CD4-positive, alpha-beta T cell treated with Interleukin-1 beta for 1 hour (primary cell): ENCODE data around the gene BTBD18.

Experiments used
- DNase-seq, 2 donors: peaks; one replicate each; pipeline ENCODE4 v3.0.0-alpha.2; 2020 to 2022

Gene BTBD18

GRCh38 chr11:57751676-57752253 is at the start of gene BTBD18:
TSS of gene BTBD18 (minus strand) at chr11:57751819. CDS start at chr11:57751188, 631 bp downstream.
- DNase-seq = peak in 1 of 2 donors; percentile 22

DNA sequence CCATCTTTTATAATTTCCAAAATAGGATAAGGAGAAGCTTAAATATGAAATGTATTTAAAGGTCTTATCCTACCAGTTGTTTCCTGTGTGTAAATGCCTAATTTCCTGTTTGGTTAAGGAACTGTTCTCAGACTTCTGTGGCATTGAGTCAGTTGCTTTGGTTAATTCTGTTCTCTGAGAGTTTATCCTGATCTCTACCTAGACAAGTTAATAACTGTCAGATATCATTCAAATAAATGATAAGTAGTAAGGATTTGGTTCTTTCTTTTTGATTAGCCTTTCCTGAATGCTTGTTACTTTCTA is 49.5 kb upstream of the BTBD18 start:
- no peak for DNase-seq

DNA sequence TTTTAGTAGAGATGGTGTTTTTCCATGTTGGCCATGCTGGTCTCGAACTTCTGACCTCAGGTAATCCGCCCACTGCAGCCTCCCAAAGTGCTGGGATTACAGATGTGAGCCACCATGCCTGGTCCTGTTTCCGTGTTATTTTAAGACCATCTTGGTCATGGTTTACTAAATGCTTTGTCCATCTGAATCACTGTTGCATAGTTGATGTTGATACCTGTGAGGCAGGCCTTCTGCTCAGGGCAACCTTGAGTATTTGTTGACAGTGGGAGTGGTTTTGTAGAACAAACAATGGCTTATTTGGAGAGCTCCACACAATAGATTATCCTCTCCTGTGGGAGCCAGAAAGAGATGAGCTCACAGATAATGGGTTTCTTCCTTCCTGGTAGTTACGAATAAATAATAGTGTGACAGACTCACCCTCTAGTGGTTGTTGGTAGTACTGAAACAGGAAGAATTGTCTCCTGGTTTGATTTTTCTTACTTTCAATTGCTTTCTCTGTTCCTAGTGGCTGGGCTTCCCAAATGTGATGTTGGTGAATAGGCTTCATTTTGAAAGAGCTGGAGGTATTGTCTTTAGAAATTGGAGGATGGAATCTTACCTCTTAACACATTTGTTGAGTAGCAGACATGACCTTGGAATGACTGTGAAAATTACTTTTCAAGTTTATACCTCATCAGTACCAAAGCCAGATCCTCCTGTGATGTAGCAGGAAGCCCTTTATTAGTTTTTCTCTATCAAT is 49.0 kb upstream of the BTBD18 start:
- DNase-seq = peak; percentile 6 to 69

GRCh38 chr11:57798905-57799559 is 47.4 kb upstream of the BTBD18 start:
- peak in 1 of 2 donors; percentile 24 for DNase-seq

DNA sequence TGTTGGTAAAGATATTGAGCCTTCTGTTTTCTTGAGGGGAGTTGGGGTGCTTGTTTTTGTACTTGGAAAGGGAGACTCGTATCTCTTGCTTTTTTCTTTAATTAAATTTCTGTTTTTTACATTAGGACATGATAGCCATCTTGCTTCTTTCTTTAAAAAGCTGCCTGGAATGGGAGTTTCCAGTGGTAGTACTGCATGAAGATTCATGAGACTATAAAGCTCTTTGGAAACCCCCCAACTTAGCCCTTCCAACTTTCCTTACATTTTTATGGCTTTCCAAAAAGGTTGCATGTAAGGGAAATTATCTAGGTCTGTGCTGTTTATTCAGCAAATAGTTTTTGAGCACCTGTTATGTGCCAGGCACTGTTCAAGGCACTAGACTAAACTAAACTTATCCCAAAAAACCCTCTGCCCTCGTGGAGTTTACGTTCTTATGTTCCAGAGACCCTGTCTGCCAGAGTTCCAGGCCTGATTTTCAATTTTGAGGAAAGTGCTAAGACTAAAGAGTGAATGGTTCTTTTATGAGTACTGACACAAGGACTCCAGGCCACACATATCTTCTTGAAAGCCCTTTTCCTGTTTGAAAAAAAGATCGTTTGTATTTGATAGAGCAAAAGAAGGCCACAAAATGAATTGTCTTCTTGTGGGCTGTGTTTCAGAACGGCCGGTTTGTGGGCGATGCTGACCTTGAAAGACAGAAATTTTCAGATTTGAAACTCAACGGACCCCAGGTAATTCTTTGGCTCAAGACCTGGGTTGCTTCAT is 41.9 kb upstream of the BTBD18 start:
- no peak for DNase-seq

- peak in 1 of 2 donors; percentile 11 for DNase-seq
Observed at GRCh38 chr11:57792870-57793269, 41.3 kb upstream of the BTBD18 start.

GRCh38 chr11:57792060-57792541 is 40.5 kb upstream of the BTBD18 start:
- DNase-seq = peak; percentile 90 to 94

DNA sequence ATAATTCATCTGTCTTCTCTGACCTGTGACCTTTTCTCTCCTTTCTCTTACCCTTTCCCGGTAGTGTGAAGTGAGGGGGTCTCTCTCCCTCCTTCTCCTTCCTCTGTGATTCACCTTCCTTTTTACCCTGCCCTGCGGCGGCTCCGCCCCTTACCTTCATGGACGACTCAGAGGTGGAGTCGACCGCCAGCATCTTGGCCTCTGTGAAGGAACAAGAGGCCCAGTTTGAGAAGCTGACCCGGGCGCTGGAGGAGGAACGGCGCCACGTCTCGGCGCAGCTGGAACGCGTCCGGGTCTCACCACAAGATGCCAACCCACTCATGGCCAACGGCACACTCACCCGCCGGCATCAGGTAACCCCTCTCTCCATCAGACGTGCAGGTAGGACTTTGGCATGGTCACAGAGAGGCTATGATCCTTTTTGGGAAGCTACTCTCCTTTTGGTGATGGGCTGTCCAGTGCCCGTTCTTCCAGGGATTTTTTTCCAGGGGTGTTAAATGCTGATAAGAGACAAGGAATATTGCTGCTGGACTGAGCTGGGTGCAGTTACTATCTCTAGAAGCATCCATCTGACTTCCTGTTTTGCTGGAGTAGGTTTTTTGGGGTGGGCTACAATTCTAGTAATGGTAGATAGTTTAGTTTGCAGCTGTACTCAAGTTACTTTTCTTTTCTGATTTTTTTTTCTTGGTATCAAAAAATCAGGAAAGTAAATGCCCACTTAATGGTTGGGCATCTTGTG is 39.9 kb upstream of the BTBD18 start:
- no peak for DNase-seq

DNA sequence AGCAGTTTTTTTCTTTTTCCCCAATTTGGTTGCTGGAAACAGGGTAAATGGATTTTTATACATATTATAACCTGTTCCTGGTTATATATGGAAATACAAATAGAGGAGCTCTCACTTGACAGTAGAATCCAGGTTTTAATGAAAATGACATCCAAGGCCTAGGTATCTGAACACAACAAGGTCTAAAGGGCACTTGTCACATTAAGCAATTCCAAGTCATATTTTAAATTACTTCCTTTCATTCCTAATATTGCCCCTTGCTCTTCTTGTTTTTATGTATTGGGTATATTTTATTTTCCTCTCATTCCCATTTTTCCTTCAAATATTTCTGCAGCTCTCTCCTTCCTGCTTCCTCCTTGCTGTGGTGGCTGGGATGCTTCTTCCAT is 37.1 kb upstream of the BTBD18 start:
- DNase-seq = no peak

GRCh38 chr11:57787920-57788702 is 36.5 kb upstream of the BTBD18 start:
- peak in 1 of 2 donors; percentile 3 for DNase-seq

GRCh38 chr11:57787006-57787604 is 35.5 kb upstream of the BTBD18 start:
- DNase-seq = no peak

DNA sequence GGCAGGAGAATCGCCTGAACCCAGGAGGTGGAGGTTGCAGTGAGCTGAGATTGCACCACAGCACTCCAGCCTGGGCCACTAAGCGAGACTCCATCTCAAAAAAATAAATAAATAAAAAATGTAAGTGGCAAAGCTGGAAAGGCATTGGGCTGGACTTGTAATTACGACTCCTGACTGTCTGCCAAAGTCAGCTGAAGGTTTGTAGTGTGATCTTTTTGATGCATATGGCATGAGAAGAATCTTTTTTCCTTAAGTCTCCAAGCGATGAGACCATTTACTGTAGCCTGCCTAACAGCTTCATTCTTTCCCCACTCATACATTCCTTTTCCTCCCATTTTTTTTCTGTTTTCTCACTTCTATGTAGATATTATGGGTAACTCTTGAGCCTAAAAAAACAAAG is 34.8 kb upstream of the BTBD18 start:
- DNase-seq = no peak

DNA sequence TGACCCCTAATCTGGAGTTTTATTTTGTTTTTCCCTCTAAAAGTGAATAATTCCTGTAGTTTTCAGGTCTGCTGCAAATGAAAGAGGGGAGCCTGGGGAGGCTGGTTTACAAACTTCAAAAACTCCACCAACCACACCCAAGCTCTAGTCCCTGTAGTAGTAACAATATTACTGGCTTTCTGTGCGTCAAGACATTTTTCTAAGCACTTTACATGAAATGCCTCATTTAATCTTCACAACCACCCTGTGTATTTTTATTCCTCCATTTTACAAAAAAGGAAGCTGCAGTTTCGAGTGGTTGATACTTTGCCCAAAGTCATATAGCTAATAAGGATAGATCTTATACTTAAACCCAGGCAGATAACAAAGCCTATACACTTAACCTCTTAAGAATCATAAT is 33.5 kb upstream of the BTBD18 start:
- no peak for DNase-seq

DNA sequence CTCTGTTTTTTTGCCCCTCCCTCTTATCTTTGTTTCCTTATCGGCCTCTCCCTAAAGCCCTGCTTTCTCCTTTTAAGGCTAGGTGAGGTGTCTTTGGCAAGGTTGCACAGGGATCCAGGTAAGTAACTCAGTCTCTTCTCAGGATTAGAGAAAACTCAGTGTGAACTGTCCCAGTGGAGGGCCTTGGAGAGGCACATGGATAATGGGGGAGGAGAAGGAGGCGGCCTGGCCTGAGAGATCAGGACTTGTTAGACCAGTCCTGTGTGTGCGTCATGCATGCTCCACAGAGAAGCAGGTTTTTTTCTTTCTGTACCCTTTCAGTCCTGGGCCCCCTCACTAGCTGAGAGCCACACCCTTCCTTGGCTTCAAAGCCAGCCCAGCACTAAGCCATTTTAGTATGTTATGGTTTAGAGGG is 29.9 kb upstream of the BTBD18 start:
- DNase-seq = no peak

- DNase-seq = no peak
Observed at GRCh38 chr11:57779276-57779675, 27.7 kb upstream of the BTBD18 start.

GRCh38 chr11:57778318-57779037 is 26.9 kb upstream of the BTBD18 start:
- DNase-seq = no peak

DNA sequence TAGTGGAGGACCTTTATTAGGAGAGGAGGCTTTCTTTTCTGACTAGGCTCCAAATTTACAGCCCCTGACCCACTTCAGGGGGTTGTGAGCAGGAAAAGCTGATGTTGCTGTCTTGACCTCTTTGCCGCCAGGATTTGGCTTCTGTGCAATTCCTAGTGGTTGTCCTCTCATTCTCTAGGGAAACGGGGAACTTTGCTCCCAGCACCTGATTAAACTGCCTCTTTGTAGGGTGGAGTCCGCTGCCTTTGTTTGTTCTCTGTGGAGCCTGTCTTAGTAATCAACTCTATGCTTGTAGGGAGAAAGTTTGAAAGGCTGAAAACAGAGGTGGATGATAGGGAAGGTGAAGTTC is 26.3 kb upstream of the BTBD18 start:
- no peak for DNase-seq

GRCh38 chr11:57776577-57777210 is 25.1 kb upstream of the BTBD18 start:
- DNase-seq = no peak

DNA sequence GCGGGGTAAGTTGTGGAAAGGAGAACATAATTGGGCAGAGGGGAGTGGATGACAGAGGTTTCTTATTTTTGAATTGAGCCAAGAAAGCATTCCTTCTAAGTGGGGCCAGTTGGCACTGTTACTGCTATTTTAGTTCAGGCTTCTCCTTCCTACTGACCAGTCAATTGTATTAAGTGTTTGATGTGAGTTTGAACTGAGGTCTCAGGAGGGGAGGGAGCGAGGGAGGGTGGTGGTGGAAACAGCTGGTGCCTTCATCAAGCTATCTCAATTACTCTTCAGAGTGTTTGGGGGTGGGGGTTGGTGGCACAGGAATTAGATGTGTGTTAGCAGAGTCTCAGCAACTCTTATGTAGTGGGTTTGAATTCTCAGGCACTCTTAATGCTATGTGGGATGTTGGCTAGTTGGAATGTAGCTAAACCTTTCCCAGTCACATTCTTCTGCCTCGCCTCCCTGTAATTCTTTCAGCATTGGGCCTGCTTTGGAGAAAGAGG is 24.5 kb upstream of the BTBD18 start:
- no peak for DNase-seq

DNA sequence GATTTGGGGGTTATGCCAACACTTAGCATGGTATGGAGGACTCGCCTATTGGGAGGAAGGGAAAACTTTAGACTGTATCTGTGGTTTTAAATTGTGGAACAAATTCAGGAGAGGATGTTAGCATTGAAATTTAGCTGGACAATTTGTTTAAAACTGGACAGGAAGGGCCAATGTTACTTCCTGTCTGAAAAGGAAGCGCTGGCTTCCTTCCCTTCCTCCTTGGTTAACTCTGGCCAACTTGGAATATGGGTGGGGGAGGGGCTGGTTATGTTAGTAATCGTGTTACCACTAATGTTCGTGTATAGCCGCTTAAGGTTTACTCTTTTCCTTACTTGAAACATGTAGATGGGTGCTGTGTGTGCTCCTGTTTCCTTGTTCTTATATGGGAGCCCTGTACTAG is 23.9 kb upstream of the BTBD18 start:
- no peak for DNase-seq
